Measurements from ENCODE around the gene CELA2A.

- TF ChIP-seq, protein P1, sequence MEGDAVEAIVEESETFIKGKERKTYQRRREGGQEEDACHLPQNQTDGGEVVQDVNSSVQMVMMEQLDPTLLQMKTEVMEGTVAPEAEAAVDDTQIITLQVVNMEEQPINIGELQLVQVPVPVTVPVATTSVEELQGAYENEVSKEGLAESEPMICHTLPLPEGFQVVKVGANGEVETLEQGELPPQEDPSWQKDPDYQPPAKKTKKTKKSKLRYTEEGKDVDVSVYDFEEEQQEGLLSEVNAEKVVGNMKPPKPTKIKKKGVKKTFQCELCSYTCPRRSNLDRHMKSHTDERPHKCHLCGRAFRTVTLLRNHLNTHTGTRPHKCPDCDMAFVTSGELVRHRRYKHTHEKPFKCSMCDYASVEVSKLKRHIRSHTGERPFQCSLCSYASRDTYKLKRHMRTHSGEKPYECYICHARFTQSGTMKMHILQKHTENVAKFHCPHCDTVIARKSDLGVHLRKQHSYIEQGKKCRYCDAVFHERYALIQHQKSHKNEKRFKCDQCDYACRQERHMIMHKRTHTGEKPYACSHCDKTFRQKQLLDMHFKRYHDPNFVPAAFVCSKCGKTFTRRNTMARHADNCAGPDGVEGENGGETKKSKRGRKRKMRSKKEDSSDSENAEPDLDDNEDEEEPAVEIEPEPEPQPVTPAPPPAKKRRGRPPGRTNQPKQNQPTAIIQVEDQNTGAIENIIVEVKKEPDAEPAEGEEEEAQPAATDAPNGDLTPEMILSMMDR (IDR thresholded peaks at IDR 0.05) = no peak
- TF ChIP-seq POLR2A (IDR thresholded peaks at IDR 0.05) = no peak
Observed at GRCh38 chr1:15493869-15494390, 37.4 kb downstream of the CELA2A start.
